Tibial nerve (tissue), 4 donors: ENCODE data around the gene TAS2R16. TPM values are rescaled to one million over a fixed set of nuclear protein-coding genes. Genes with fewer than 3 reads are reported as not detected.

Source experiments
- DNase-seq, 2 donors: peaks; one replicate each; pipeline ENCODE4 v3.0.0-alpha.2; 2019; ENCODE audit warnings: low spot score in 2 of 2
- H3K27ac ChIP-seq, 4 donors: fragments of 200-600 bp; sonication (generic) in 3 of 4; one replicate each; pipeline ENCODE4 v1.5.1; 2017 to 2019; ENCODE audit warnings: mild to moderate bottlenecking in 1 of 4
- H3K27me3 ChIP-seq, 2 donors: fragments of 200-600 bp; sonication (generic) in 1 of 2; one replicate each; pipeline versions ENCODE4 v1.5.1 to v1.6.0; 2017 to 2019
- H3K36me3 ChIP-seq, 3 donors: fragments of 200-600 bp; sonication (generic); one replicate each; pipeline ENCODE4 v1.5.1; 2018 to 2019
- H3K4me1 ChIP-seq, 4 donors: fragments of 200-600 bp; sonication (generic) in 3 of 4; one replicate each; pipeline ENCODE4 v1.5.1; 2017 to 2019
- H3K4me3 ChIP-seq, 4 donors: fragments of 200-600 bp; sonication (generic) in 3 of 4; one replicate each; pipeline ENCODE4 v1.5.1; 2017 to 2019; ENCODE audit warnings: mild to moderate bottlenecking in 1 of 4, moderate library complexity in 1 of 4
- H3K9me3 ChIP-seq, 4 donors: fragments of 200-600 bp; sonication (generic) in 3 of 4; one replicate each; pipeline ENCODE4 v1.5.1; 2017 to 2019
- CTCF ChIP-seq, 5 experiments: fragments of 200-600 bp in 3 of 5; fragments of 450-650 bp in 2 of 5; sonication (generic) in 3 of 5; IDR thresholded peaks; one replicate each; pipeline ENCODE4 v1.5.1; 2016 to 2019; ENCODE audit warnings: antibody characterized with exemption in 5 of 5, mild to moderate bottlenecking in 3 of 5, moderate library complexity in 2 of 5
- EP300 ChIP-seq, 2 donors: sonication (generic); formaldehyde crosslinking; IDR thresholded peaks; one replicate each; pipeline ENCODE4 v1.6.1; 2017; ENCODE audit warnings: antibody characterized with exemption in 2 of 2, mild to moderate bottlenecking in 1 of 2
- POLR2A ChIP-seq, 2 donors: fragments of 450-650 bp; IDR thresholded peaks; one replicate each; pipeline ENCODE4 v1.6.1; 2017; ENCODE audit warnings: antibody characterized with exemption in 2 of 2, mild to moderate bottlenecking in 2 of 2, moderate library complexity in 2 of 2
- WGBS, 2 donors: methylation state at CpG; one replicate each; pipeline ENCODE4 v1.1.5; 2018; 5-methylcytosine and 5-hydroxymethylcytosine counted together
- total RNA-seq, 4 donors: library from RNA; depleted of rRNA; stranded (reverse); fragments of >200 nt; gene quantifications; one replicate each; pipeline ENCODE4 v1.1.0, GENCODE V29; 2016

TAS2R16 gene
- total RNA-seq, 4 donors from 2014 or later = not detected

GRCh38 chr7:122989577-122989976, 5.9 kb downstream of the TAS2R16 start:
- Histone ChIP-seq H3K36me3 (no peaks in the 10 kb centered on the region), H3K4me3 (no peak overlapping the region), H3K27me3 (no peaks in the 10 kb centered on the region), H3K4me1 (no peaks in the 10 kb centered on the region), H3K27ac (no peak overlapping the region), H3K9me3 (no peaks in the 10 kb centered on the region)
- whole genome bisulfite sequencing, 2 donors = 95 to 98% methylated on average over 2 of the region's 2 CpGs
- TF ChIP-seq CTCF (IDR thresholded peaks at IDR 0.05) = no peak
- TF ChIP-seq POLR2A (IDR thresholded peaks at IDR 0.05) = no peak
- no peak for TF ChIP-seq EP300 (IDR thresholded peaks at IDR 0.05)
- no peak for DNase-seq

- Histone ChIP-seq H3K36me3 (no peaks in the 10 kb centered on the region), H3K9me3 (no peaks in the 10 kb centered on the region), H3K27ac (no peak overlapping the region), H3K27me3 (no peaks in the 10 kb centered on the region), H3K4me3 (no peak overlapping the region), H3K4me1 (no peaks in the 10 kb centered on the region)
- WGBS, 2 donors = 65 to 69% methylated on average over 6 of the region's 6 CpGs
- no peak for DNase-seq
- TF ChIP-seq CTCF (IDR thresholded peaks at IDR 0.05) (no peak), EP300 (IDR thresholded peaks at IDR 0.05) (no peak), POLR2A (IDR thresholded peaks at IDR 0.05) (no peak)
These were observed 6.5 kb downstream of the TAS2R16 start for GRCh38 chr7:122989041-122989440.

GRCh38 chr7:122988333-122988732, 7.2 kb downstream of the TAS2R16 start:
- no peak for DNase-seq
- no peaks in the 10 kb centered on the region for H3K4me1 ChIP-seq
- no peaks in the 10 kb centered on the region for H3K36me3 ChIP-seq
- no peak overlapping the region for H3K27ac ChIP-seq
- H3K4me3 ChIP-seq = no peak overlapping the region
- H3K9me3 ChIP-seq = no peaks in the 10 kb centered on the region
- 53 to 85% methylated on average over 4 of the region's 4 CpGs for WGBS, 2 donors
- TF ChIP-seq CTCF (IDR thresholded peaks at IDR 0.05) (no peak), POLR2A (IDR thresholded peaks at IDR 0.05) (no peak), EP300 (IDR thresholded peaks at IDR 0.05) (no peak)
- H3K27me3 ChIP-seq = no peaks in the 10 kb centered on the region

GRCh38 chr7:122987463-122987862, 8.0 kb downstream of the TAS2R16 start:
- DNase-seq = no peak

GRCh38 chr7:122984021-122984420, 11.5 kb downstream of the TAS2R16 start:
- Histone ChIP-seq H3K27ac (no peak overlapping the region), H3K36me3 (no peaks in the 10 kb centered on the region), H3K27me3 (no peaks in the 10 kb centered on the region), H3K9me3 (peaks cover 0 to 3% (median 0%) of the 10 kb centered on the region in 4 donors), H3K4me1 (no peaks in the 10 kb centered on the region), H3K4me3 (no peak overlapping the region)
- DNase-seq = no peak
- WGBS, 2 donors = 47 to 70% methylated on average over 2 of the region's 2 CpGs
- TF ChIP-seq POLR2A (IDR thresholded peaks at IDR 0.05) = no peak

More at GRCh38 chr7:122987463-122987862, 8.0 kb downstream of the TAS2R16 start:
- Histone ChIP-seq H3K9me3 (no peaks in the 10 kb centered on the region), H3K27ac (no peak overlapping the region), H3K36me3 (no peaks in the 10 kb centered on the region), H3K4me3 (no peak overlapping the region), H3K4me1 (no peaks in the 10 kb centered on the region), H3K27me3 (no peaks in the 10 kb centered on the region)
- 85 to 87% methylated on average over 2 of the region's 2 CpGs for WGBS, 2 donors
- TF ChIP-seq POLR2A (IDR thresholded peaks at IDR 0.05) (no peak), EP300 (IDR thresholded peaks at IDR 0.05) (no peak), CTCF (IDR thresholded peaks at IDR 0.05) (no peak)

- Histone ChIP-seq H3K27ac (no peak overlapping the region), H3K36me3 (no peaks in the 10 kb centered on the region), H3K9me3 (peaks cover 0 to 3% (median 0%) of the 10 kb centered on the region in 4 donors), H3K27me3 (no peaks in the 10 kb centered on the region), H3K4me1 (no peaks in the 10 kb centered on the region), H3K4me3 (no peak overlapping the region)
- DNase-seq = no peak
- TF ChIP-seq CTCF (IDR thresholded peaks at IDR 0.05) (no peak), EP300 (IDR thresholded peaks at IDR 0.05) (no peak), POLR2A (IDR thresholded peaks at IDR 0.05) (no peak)
- 34 to 38% methylated on average over 1 of the region's 1 CpG for WGBS, 2 donors
These were observed 12.2 kb downstream of the TAS2R16 start for GRCh38 chr7:122983261-122983660.
